GM12878 (cell line): ENCODE results near the gene ARMC10. TPM values are rescaled to one million over a fixed set of nuclear protein-coding genes. Genes with fewer than 3 reads are reported as not detected.

Experiments
- ATAC-seq: fragments of 200-7000 bp; cut with Tn5 transposase; 3 replicates; pipeline ENCODE4 v1.9.1; 2020; ENCODE audit warnings: mild to moderate bottlenecking, moderate library complexity
- BruUV-seq: library from RNA; stranded (reverse); fragments of 400-500 nt; replicated peaks from 2 replicates; lab custom pipeline; 2021; lab: Mats Ljungman, UMichigan
- CTCF ChIA-PET: fragments of 300-600 bp; sonication (Branson Sonifier 250); formaldehyde crosslinking; extraction: SDS; loops from one replicate; lab custom pipeline; 2021; ENCODE audit warnings: inconsistent platforms; lab: Yijun Ruan, JAX
- POLR2A ChIA-PET: fragments of 350-600 bp; formaldehyde crosslinking; extraction: SDS; loops from one replicate; lab custom pipeline; 2021; ENCODE audit warnings: inconsistent platforms; lab: Charles Lee
- RAD21 ChIA-PET: fragments of 300-600 bp; sonication (Branson Sonifier 250); formaldehyde crosslinking; loops from one replicate; lab custom pipeline; 2023; ENCODE audit warnings: antibody characterized with exemption; ENCODE audit not compliant: unreplicated experiment; lab: Charles Lee
- SMC1A ChIA-PET: fragments of 300-600 bp; sonication (Branson Sonifier 250); formaldehyde crosslinking; loops from one replicate; lab custom pipeline; 2023; ENCODE audit not compliant: unreplicated experiment, uncharacterized antibody; lab: Charles Lee
- DNase-seq: peaks from one replicate; pipeline ENCODE4 v3.0.0-alpha.2; 2011; ENCODE audit warnings: low read depth, low spot score
- FAIRE-seq: peaks from 3 replicates; lab custom pipeline; 2011; peaks lifted over from hg19 to GRCh38; lab: Jason Lieb, UNC
- H2AFZ ChIP-seq: 2 replicates; pipeline ENCODE4 v1.6.0; 2011; ENCODE audit warnings: low read depth, low read length, control low read depth; ENCODE audit not compliant: control insufficient read depth
- H3K27ac ChIP-seq: 2 replicates; pipeline ENCODE4 v1.5.1; 2011; ENCODE audit warnings: control low read depth; ENCODE audit not compliant: control insufficient read depth, insufficient read depth
- H3K27me3 ChIP-seq, 2 experiments: replicated peaks in 1 of 2; 2 replicates each; pipeline versions ENCODE4 v1.6.0 to v1.6.1; 2011; ENCODE audit warnings: low read length in 1 of 2; ENCODE audit not compliant: control insufficient read depth in 2 of 2, insufficient read depth in 2 of 2
- H3K36me3 ChIP-seq, 2 experiments: 2 replicates each; pipeline ENCODE4 v1.5.1; 2011; ENCODE audit warnings: low read length in 1 of 2; ENCODE audit not compliant: control insufficient read depth in 2 of 2, insufficient read depth in 2 of 2
- H3K4me1 ChIP-seq: 2 replicates; pipeline ENCODE4 v1.6.1; 2011; ENCODE audit warnings: mild to moderate bottlenecking, low read length, moderate library complexity, mixed read lengths; ENCODE audit not compliant: control insufficient read depth, insufficient read depth
- H3K4me2 ChIP-seq: 2 replicates; pipeline ENCODE4 v1.6.0; 2011; ENCODE audit warnings: control low read depth; ENCODE audit not compliant: control insufficient read depth, insufficient read depth
- H3K4me3 ChIP-seq: fragments of 200-600 bp; sonication (generic); 2 replicates; pipeline ENCODE4 v1.5.1; 2016
- H3K79me2 ChIP-seq: 2 replicates; pipeline ENCODE4 v1.6.0; 2011; ENCODE audit warnings: low read length; ENCODE audit not compliant: control insufficient read depth, insufficient read depth
- H3K9ac ChIP-seq: 2 replicates; pipeline ENCODE4 v1.8.0; 2011; ENCODE audit warnings: low read length, control low read depth, mixed read lengths; ENCODE audit not compliant: control insufficient read depth, insufficient read depth
- H3K9me3 ChIP-seq: replicated peaks from 3 replicates; pipeline ENCODE4 v1.5.1; 2011; ENCODE audit warnings: mild to moderate bottlenecking, low read length; ENCODE audit not compliant: control insufficient read depth, insufficient read depth
- H4K20me1 ChIP-seq: 2 replicates; pipeline ENCODE4 v1.6.0; 2011; ENCODE audit not compliant: control insufficient read depth, insufficient read depth
- JUND ChIP-seq: IDR thresholded peaks from 2 replicates; pipeline ENCODE4 v1.6.1; 2012; ENCODE audit warnings: low read depth, mild to moderate bottlenecking, low read length, improper control_type of control experiment, moderate library complexity
- NR2F1 ChIP-seq: fragments of 450-650 bp; conservative IDR thresholded peaks from 2 replicates; pipeline ENCODE4 v1.6.1; 2017; ENCODE audit warnings: mild to moderate bottlenecking
- SMAD5 ChIP-seq: IDR thresholded peaks from 2 replicates; pipeline ENCODE4 v1.6.1; 2016; ENCODE audit warnings: antibody characterized with exemption, low read depth
- SP1 ChIP-seq: IDR thresholded peaks from one replicate; pipeline ENCODE4 v1.6.1; 2011; ENCODE audit warnings: low read depth, low read length
- SPI1 ChIP-seq: IDR thresholded peaks from 2 replicates; pipeline ENCODE4 v1.6.1; 2011; ENCODE audit warnings: low read depth, mild to moderate bottlenecking, low read length, moderate library complexity, borderline replicate concordance; ENCODE audit not compliant: insufficient read depth
- YY1 ChIP-seq: IDR thresholded peaks from 2 replicates; pipeline ENCODE4 v1.6.1; 2011; ENCODE audit warnings: low read depth, mild to moderate bottlenecking, low read length
- ZNF207 ChIP-seq: fragments of 450-650 bp; IDR thresholded peaks from 2 replicates; pipeline ENCODE4 v1.6.1; 2014; ENCODE audit warnings: antibody characterized with exemption, mild to moderate bottlenecking, borderline replicate concordance
- ZNF384 ChIP-seq: IDR thresholded peaks from 2 replicates; pipeline ENCODE4 v1.6.1; 2012; ENCODE audit warnings: low read depth, mild to moderate bottlenecking, low read length, improper control_type of control experiment, borderline replicate concordance
- ZNF622 ChIP-seq: fragments of 450-650 bp; IDR thresholded peaks from 2 replicates; pipeline ENCODE4 v1.6.1; 2017; ENCODE audit warnings: mild to moderate bottlenecking, inconsistent platforms
- WGBS: methylation state at CpG from one replicate; pipeline ENCODE4 v1.1.6; 2016; ENCODE audit warnings: low lambda C conversion rate; ENCODE audit not compliant: insufficient replicate concordance, insufficient coverage; ENCODE audit errors: missing lambda C conversion rate; 5-methylcytosine and 5-hydroxymethylcytosine counted together
- in situ Hi-C: fragments of 300-500 bp; cut with MboI; formaldehyde crosslinking; loops from 9 replicates; pipeline ENCODE4 v1.14.3; 2018; ENCODE audit warnings: mixed read lengths
- intact Hi-C: fragments of 100-400 bp; cut with micrococcal nuclease; formaldehyde crosslinking; loops from one replicate; pipeline ENCODE4 v1.14.2; 2022; ENCODE audit not compliant: unreplicated experiment
- polyA plus RNA-seq, 11 experiments: library from polyadenylated mRNA; depleted of rRNA in 4 of 11; unstranded in 6 of 11; stranded (reverse) in 5 of 11; fragments of >200 nt; fragmentation: Nextera tagmentation in 4 of 11; fragmentation: Illumina TruSeq in 1 of 11; extraction: Ambion mirVana in 4 of 11; extraction: Trizol in 1 of 11; gene quantifications; 1 replicate in 1 of 11; 2 replicates in 10 of 11; pipeline versions ENCODE4 v1.2.1 to v1.2.3, GENCODE V29; 2011 to 2016; ENCODE audit warnings: inconsistent platforms in 2 of 11, missing spikeins in 2 of 11, low read depth in 1 of 11
- total RNA-seq, 4 experiments: library from RNA; depleted of rRNA in 3 of 4; stranded (reverse); fragments of >200 nt in 3 of 4; fragmentation: Illumina TruSeq in 1 of 4; extraction: Trizol in 1 of 4; gene quantifications; 2 replicates each; pipeline versions ENCODE4 v1.2.1 to v1.2.3, GENCODE V29; 2013 to 2021
- TF ChIP-seq, protein P1 (sequence below): fragments of 450-650 bp; IDR thresholded peaks from 2 replicates; pipeline ENCODE4 v1.6.1; 2014; ENCODE audit warnings: mild to moderate bottlenecking
- TF ChIP-seq, protein P2 (sequence below): fragments of 450-650 bp; IDR thresholded peaks from 2 replicates; pipeline ENCODE4 v1.6.1; 2016; ENCODE audit warnings: mild to moderate bottlenecking, moderate library complexity, borderline replicate concordance
- TF ChIP-seq, protein P3 (sequence below): IDR thresholded peaks from 2 replicates; pipeline ENCODE4 v1.6.1; 2011; ENCODE audit warnings: borderline replicate concordance, low read depth, mild to moderate bottlenecking, moderate library complexity, low read length; ENCODE audit not compliant: insufficient read depth, poor library complexity, severe bottlenecking

The ARMC10 gene
- total and polyA plus RNA-seq, 10 of the 15 experiments (the other 5 are each of a cell fraction or from before 2014, with no cell fraction given) = 7.0 to 38.2 (median 24.1) TPM

DNA sequence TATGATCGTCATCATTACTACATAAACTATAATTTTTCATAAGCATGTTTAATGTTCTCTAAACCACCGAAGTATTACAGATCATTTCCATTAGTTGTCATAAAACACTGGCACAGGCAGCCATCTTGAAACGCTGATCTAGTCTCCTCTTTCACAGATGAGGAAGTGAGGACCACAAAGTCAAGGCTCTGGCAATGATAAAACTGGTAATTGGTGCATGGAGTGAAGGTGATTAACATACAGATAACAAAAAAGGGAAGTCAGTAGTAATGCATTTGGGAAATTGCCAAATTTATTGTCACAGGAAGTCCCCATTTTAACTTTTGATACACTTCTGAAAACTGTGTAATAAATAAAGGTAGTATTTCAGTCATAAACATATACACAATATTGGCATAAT is 49.6 kb upstream of the ARMC10 start:
- H3K27ac ChIP-seq = no peak overlapping the region
- WGBS = 1% methylated on average over 3 of the region's 3 CpGs
- TF ChIP-seq YY1 = 0 out of 2 replicates have a peak, but pooled peaks have one; percentile 24
- TF ChIP-seq SPI1 = peak; percentile 85
- no peak for TF ChIP-seq ZNF622
- TF ChIP-seq, all 136 proteins: peak for 2
- no peaks in the 10 kb centered on the region for H4K20me1 ChIP-seq
- no peak overlapping the region for H2AFZ ChIP-seq
- ATAC-seq (peak; percentile 56; the same call in 2 of the 3 replicates), DNase-seq (no peak), FAIRE-seq (no peak)
- RAD21 ChIA-PET = no interaction called here
- CTCF ChIA-PET = no interaction called here
- intact Hi-C loops = no loop called here
- in situ Hi-C loops = no loop called here
- no TSS peak for BruUV-seq
- H3K4me1 ChIP-seq = no peaks in the 10 kb centered on the region
- no peaks in the 10 kb centered on the region for H3K27me3 ChIP-seq
- H3K9me3 ChIP-seq = no peaks in the 10 kb centered on the region
- H3K36me3 ChIP-seq = no peaks in the 10 kb centered on the region
- H3K4me2 ChIP-seq = no peak overlapping the region
- H3K9ac ChIP-seq = no peak overlapping the region
- no peaks in the 10 kb centered on the region for H3K79me2 ChIP-seq
- SMC1A ChIA-PET = no interaction called here
- H3K4me3 ChIP-seq = no peak overlapping the region
- POLR2A ChIA-PET = no interaction called here

DNA sequence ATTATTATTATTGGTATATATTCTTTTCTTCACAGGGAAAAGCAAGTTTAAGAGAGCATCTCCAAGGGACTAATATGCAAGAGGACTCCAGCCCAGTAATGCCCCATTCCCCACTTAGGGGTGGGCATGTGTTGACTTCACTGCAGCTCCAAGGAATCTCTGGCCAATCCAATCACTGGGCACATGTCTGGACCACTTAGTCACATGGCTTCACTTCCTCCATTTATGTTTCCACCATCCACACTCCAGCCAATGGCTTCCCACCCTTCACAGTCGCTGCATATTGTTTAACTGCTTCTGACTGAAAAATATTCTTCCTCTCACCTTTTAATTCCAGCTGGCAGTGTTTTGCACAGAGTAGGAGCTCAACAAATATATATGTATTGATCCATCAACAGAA is 43.9 kb upstream of the ARMC10 start:
- CTCF ChIA-PET = no interaction called here
- BruUV-seq = no TSS peak
- no peaks in the 10 kb centered on the region for H3K36me3 ChIP-seq
- RAD21 ChIA-PET = no interaction called here
- TF ChIP-seq SP1 = no peak
- TF ChIP-seq, protein P1, sequence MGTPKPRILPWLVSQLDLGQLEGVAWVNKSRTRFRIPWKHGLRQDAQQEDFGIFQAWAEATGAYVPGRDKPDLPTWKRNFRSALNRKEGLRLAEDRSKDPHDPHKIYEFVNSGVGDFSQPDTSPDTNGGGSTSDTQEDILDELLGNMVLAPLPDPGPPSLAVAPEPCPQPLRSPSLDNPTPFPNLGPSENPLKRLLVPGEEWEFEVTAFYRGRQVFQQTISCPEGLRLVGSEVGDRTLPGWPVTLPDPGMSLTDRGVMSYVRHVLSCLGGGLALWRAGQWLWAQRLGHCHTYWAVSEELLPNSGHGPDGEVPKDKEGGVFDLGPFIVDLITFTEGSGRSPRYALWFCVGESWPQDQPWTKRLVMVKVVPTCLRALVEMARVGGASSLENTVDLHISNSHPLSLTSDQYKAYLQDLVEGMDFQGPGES = no peak
- TF ChIP-seq ZNF207 = no peak
- no peak for TF ChIP-seq ZNF384
- TF ChIP-seq NR2F1 = no peak
- TF ChIP-seq, protein P2, sequence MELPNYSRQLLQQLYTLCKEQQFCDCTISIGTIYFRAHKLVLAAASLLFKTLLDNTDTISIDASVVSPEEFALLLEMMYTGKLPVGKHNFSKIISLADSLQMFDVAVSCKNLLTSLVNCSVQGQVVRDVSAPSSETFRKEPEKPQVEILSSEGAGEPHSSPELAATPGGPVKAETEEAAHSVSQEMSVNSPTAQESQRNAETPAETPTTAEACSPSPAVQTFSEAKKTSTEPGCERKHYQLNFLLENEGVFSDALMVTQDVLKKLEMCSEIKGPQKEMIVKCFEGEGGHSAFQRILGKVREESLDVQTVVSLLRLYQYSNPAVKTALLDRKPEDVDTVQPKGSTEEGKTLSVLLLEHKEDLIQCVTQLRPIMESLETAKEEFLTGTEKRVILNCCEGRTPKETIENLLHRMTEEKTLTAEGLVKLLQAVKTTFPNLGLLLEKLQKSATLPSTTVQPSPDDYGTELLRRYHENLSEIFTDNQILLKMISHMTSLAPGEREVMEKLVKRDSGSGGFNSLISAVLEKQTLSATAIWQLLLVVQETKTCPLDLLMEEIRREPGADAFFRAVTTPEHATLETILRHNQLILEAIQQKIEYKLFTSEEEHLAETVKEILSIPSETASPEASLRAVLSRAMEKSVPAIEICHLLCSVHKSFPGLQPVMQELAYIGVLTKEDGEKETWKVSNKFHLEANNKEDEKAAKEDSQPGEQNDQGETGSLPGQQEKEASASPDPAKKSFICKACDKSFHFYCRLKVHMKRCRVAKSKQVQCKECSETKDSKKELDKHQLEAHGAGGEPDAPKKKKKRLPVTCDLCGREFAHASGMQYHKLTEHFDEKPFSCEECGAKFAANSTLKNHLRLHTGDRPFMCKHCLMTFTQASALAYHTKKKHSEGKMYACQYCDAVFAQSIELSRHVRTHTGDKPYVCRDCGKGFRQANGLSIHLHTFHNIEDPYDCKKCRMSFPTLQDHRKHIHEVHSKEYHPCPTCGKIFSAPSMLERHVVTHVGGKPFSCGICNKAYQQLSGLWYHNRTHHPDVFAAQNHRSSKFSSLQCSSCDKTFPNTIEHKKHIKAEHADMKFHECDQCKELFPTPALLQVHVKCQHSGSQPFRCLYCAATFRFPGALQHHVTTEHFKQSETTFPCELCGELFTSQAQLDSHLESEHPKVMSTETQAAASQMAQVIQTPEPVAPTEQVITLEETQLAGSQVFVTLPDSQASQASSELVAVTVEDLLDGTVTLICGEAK = no peak
- TF ChIP-seq, protein P3, sequence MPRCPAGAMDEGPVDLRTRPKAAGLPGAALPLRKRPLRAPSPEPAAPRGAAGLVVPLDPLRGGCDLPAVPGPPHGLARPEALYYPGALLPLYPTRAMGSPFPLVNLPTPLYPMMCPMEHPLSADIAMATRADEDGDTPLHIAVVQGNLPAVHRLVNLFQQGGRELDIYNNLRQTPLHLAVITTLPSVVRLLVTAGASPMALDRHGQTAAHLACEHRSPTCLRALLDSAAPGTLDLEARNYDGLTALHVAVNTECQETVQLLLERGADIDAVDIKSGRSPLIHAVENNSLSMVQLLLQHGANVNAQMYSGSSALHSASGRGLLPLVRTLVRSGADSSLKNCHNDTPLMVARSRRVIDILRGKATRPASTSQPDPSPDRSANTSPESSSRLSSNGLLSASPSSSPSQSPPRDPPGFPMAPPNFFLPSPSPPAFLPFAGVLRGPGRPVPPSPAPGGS = no peak
- TF ChIP-seq SMAD5 = no peak
- no peak for TF ChIP-seq JUND
- no peak overlapping the region for H3K9ac ChIP-seq
- no peaks in the 10 kb centered on the region for H3K4me1 ChIP-seq
- no peaks in the 10 kb centered on the region for H3K27me3 ChIP-seq
- H4K20me1 ChIP-seq = no peaks in the 10 kb centered on the region
- no peak overlapping the region for H2AFZ ChIP-seq
- FAIRE-seq (no peak), DNase-seq (no peak), ATAC-seq (no peak)
- no peak overlapping the region for H3K4me3 ChIP-seq
- intact Hi-C loops (no loop called here), in situ Hi-C loops (no loop called here)
- no peaks in the 10 kb centered on the region for H3K79me2 ChIP-seq
- H3K4me2 ChIP-seq = no peak overlapping the region
- 0% methylated on average over 1 of the region's 1 CpG for WGBS
- SMC1A ChIA-PET = no interaction called here
- no peaks in the 10 kb centered on the region for H3K9me3 ChIP-seq
- H3K27ac ChIP-seq = no peak overlapping the region
- POLR2A ChIA-PET = no interaction called here
